ENCODE results near the gene TP53I13.

- TF ChIP-seq POLR2A (IDR thresholded peaks at IDR 0.05) (no peak), CTCF (IDR thresholded peaks at IDR 0.05) (no peak)
Measured at GRCh38 chr17:29555840-29556239, 12.7 kb upstream of the TP53I13 start.

Data from suprapubic skin (tissue), 3 donors.